Tibial artery (tissue), 4 donors: ENCODE results near the gene FAM72A.
"Not testable (repeated sequence)": the region's sequence is repeated elsewhere in the genome, so short reads cannot be mapped to it uniquely, and the experiment has no call there.

ENCODE experiments used
- DNase-seq, 2 donors: peaks; one replicate each; pipeline ENCODE4 v3.0.0-alpha.2; 2019
- H3K27ac ChIP-seq, 2 donors: fragments of 200-600 bp; sonication (generic) in 1 of 2; 1 replicate in 1 of 2; 2 replicates in 1 of 2; pipeline ENCODE4 v1.5.1; 2018 to 2019; ENCODE audit warnings: mild to moderate bottlenecking in 1 of 2
- H3K27me3 ChIP-seq, 2 donors: fragments of 200-600 bp; sonication (generic) in 1 of 2; one replicate each; pipeline versions ENCODE4 v1.5.1 to v1.6.0; 2016 to 2019
- H3K36me3 ChIP-seq, 3 donors: fragments of 200-600 bp; sonication (generic) in 2 of 3; one replicate each; pipeline ENCODE4 v1.5.1; 2016 to 2019; ENCODE audit warnings: mild to moderate bottlenecking in 2 of 3
- H3K4me1 ChIP-seq, 4 donors: fragments of 200-600 bp; sonication (generic) in 2 of 4; 1 replicate in 3 of 4; 2 replicates in 1 of 4; pipeline ENCODE4 v1.5.1; 2016 to 2019
- H3K4me3 ChIP-seq, 2 donors: fragments of 200-600 bp; sonication (generic) in 1 of 2; 1 replicate in 1 of 2; 2 replicates in 1 of 2; pipeline ENCODE4 v1.5.1; 2018 to 2019; ENCODE audit warnings: mild to moderate bottlenecking in 2 of 2
- H3K9me3 ChIP-seq, 3 donors: fragments of 200-600 bp; sonication (generic) in 1 of 3; one replicate each; pipeline ENCODE4 v1.5.1; 2016 to 2019
- intact Hi-C: fragments of 100-400 bp; cut with DNase I; formaldehyde crosslinking; loops from one replicate; pipeline ENCODE4 v1.15.0; 2023; ENCODE audit warnings: low total_unique reads

Gene FAM72A

GRCh38 chr1:206225386-206225785 is 22.7 kb upstream of the FAM72A start:
- H3K4me3 ChIP-seq, H3K4me1 ChIP-seq, DNase-seq, H3K36me3 ChIP-seq, H3K27me3 ChIP-seq, intact Hi-C loops, H3K27ac ChIP-seq, H3K9me3 ChIP-seq: not testable (repeated sequence)

- H3K27ac ChIP-seq, H3K4me1 ChIP-seq, H3K27me3 ChIP-seq, H3K9me3 ChIP-seq, H3K36me3 ChIP-seq, H3K4me3 ChIP-seq, intact Hi-C loops, DNase-seq: not testable (repeated sequence)
Measured at GRCh38 chr1:206224190-206224776, 21.6 kb upstream of the FAM72A start.

- H3K4me1 ChIP-seq, H3K27ac ChIP-seq, H3K27me3 ChIP-seq, H3K4me3 ChIP-seq, H3K36me3 ChIP-seq, H3K9me3 ChIP-seq, DNase-seq, intact Hi-C loops: not testable (repeated sequence)
Measured at GRCh38 chr1:206221585-206221984, 18.9 kb upstream of the FAM72A start.

- H3K4me3 ChIP-seq, H3K27me3 ChIP-seq, H3K27ac ChIP-seq, H3K9me3 ChIP-seq, intact Hi-C loops, H3K36me3 ChIP-seq, H3K4me1 ChIP-seq: not testable (repeated sequence)
- DNase-seq = peak in 1 of 2 donors; percentile 47
Measured at GRCh38 chr1:206220332-206221000, 17.8 kb upstream of the FAM72A start.

GRCh38 chr1:206219514-206220331 is 17.1 kb upstream of the FAM72A start:
- H3K27ac ChIP-seq, DNase-seq, H3K27me3 ChIP-seq, H3K9me3 ChIP-seq, H3K36me3 ChIP-seq, H3K4me1 ChIP-seq, intact Hi-C loops, H3K4me3 ChIP-seq: not testable (repeated sequence)

GRCh38 chr1:206218765-206219164 is 16.1 kb upstream of the FAM72A start:
- H3K9me3 ChIP-seq, H3K27ac ChIP-seq, DNase-seq, H3K4me1 ChIP-seq, H3K4me3 ChIP-seq, intact Hi-C loops, H3K27me3 ChIP-seq, H3K36me3 ChIP-seq: not testable (repeated sequence)

GRCh38 chr1:206218285-206218684 is 15.6 kb upstream of the FAM72A start:
- H3K27me3 ChIP-seq, H3K36me3 ChIP-seq, H3K4me3 ChIP-seq, H3K27ac ChIP-seq, intact Hi-C loops, H3K9me3 ChIP-seq, DNase-seq, H3K4me1 ChIP-seq: not testable (repeated sequence)

- intact Hi-C loops, H3K9me3 ChIP-seq, H3K27me3 ChIP-seq, H3K36me3 ChIP-seq, H3K4me3 ChIP-seq, H3K4me1 ChIP-seq, DNase-seq, H3K27ac ChIP-seq: not testable (repeated sequence)
Measured at GRCh38 chr1:206215600-206216392, 13.2 kb upstream of the FAM72A start.

- intact Hi-C loops, H3K9me3 ChIP-seq, DNase-seq, H3K4me3 ChIP-seq, H3K4me1 ChIP-seq, H3K27ac ChIP-seq, H3K27me3 ChIP-seq, H3K36me3 ChIP-seq: not testable (repeated sequence)
Measured at GRCh38 chr1:206210802-206211201, 8.2 kb upstream of the FAM72A start.

GRCh38 chr1:206205569-206205968 is 2.9 kb upstream of the FAM72A start:
- H3K27ac ChIP-seq, H3K36me3 ChIP-seq, intact Hi-C loops, H3K27me3 ChIP-seq, H3K4me1 ChIP-seq, H3K9me3 ChIP-seq: not testable (repeated sequence)
- peak overlapping the region; percentile 40 for H3K4me3 ChIP-seq
- peak in 1 of 2 donors; percentile 62 for DNase-seq

GRCh38 chr1:206204871-206205270 is 2.2 kb upstream of the FAM72A start:
- H3K27me3 ChIP-seq, H3K36me3 ChIP-seq, H3K9me3 ChIP-seq, intact Hi-C loops, H3K4me1 ChIP-seq: not testable (repeated sequence)
- peak overlapping the region; percentile 58 to 61 for H3K4me3 ChIP-seq
- DNase-seq = peak in 1 of 2 donors; percentile 62
- peak overlapping the region; percentile 64 to 75 for H3K27ac ChIP-seq

- peak overlapping the region in 1 of 2 donors; percentile 68 for H3K27ac ChIP-seq
- peak in 1 of 2 donors; percentile 60 for DNase-seq
- H3K9me3 ChIP-seq, H3K36me3 ChIP-seq, intact Hi-C loops, H3K27me3 ChIP-seq, H3K4me1 ChIP-seq: not testable (repeated sequence)
- H3K4me3 ChIP-seq = peak overlapping the region; percentile 51 to 52
Measured at GRCh38 chr1:206204159-206204511, 1.5 kb upstream of the FAM72A start.

GRCh38 chr1:206203364-206204158 is 922 bp upstream of the FAM72A start, which contains the start of gene SRGAP2:
TSS of gene SRGAP2 (plus strand) at chr1:206203541. CDS start at chr1:206205971, 2,430 bp downstream.
- peak; percentile 63 to 86 for DNase-seq
- H3K27me3 ChIP-seq, H3K4me1 ChIP-seq, H3K36me3 ChIP-seq, intact Hi-C loops, H3K9me3 ChIP-seq: not testable (repeated sequence)
- Histone ChIP-seq H3K27ac (peak within 1 kb of the TSS; percentile 74 to 78), H3K4me3 (peak within 1 kb of the TSS; percentile 52 to 63)
